NCI-H524 treated with DMSO at 0.1 percent for 48 hours (cell line): Measurements from ENCODE around the gene UFD1.

Experiments used
- DNase-seq: peaks from one replicate; lab custom pipeline; 2025; lab: John Stamatoyannopoulos, UW

The UFD1 gene

GRCh38 chr22:19516378-19517170 lies 37.6 kb upstream of the UFD1 start:
- no peak for DNase-seq

- no peak for DNase-seq
These were observed 36.8 kb upstream of the UFD1 start for GRCh38 chr22:19515654-19516377.

DNA sequence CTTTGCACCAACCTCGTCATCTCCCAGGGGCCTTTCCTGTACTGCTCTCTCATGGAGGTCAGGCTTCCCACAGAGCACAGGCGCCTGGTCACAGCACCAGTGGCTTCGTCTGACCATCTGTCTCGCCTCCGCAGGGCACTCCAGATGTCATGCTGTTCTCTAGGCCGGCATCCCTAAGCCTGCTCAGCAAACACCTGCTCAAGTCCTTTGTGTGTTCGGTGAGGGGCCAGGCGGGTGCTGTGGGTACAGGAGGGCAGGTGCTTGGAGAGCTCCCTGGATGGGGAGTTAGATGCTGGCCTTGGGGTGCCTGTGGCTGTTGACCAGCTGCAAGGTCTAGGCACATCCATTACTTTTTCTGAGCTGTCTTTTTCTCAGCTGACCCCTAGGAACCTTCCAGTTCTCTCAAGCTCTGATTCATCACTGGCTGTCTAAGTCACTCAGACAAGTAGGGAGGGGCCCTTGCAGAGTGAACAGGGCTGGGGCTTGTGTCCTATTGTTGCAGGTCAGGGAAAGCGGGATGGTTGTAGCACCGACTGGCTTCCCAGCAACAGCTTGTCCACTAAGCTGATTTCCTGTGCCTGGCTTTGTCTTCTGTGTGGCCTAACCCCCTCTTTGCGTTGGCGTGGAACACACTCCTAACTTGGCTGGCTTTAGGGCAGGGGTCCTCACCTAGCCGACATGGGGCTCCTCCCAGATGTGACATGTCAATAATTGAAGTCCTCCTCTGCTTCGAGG lies 36.0 kb upstream of the UFD1 start:
- peak; percentile 98 for DNase-seq

- DNase-seq, result no peak
These were observed 34.8 kb upstream of the UFD1 start for GRCh38 chr22:19513823-19514222.

GRCh38 chr22:19510919-19511341 lies 31.9 kb upstream of the UFD1 start:
- no peak for DNase-seq

DNA sequence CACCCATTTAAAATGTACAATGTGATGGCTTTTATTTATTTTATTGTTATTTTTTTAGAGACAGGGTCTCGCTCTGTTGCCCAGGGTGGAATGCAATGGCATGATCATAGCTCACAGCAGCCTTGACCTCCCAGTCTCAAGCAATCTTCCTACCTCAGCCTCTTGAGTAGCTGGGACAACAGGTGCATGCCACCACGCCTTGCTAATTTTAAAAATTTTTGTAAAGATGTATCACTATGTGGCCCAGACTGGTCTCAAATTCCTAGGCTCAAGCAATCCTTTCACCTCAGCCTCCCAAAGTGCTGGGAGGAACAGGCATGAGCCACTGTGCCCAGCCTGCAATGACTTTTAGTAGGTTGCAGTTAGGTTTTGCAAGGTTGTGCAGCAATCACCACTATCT lies 30.9 kb upstream of the UFD1 start:
- DNase-seq, result no peak

DNA sequence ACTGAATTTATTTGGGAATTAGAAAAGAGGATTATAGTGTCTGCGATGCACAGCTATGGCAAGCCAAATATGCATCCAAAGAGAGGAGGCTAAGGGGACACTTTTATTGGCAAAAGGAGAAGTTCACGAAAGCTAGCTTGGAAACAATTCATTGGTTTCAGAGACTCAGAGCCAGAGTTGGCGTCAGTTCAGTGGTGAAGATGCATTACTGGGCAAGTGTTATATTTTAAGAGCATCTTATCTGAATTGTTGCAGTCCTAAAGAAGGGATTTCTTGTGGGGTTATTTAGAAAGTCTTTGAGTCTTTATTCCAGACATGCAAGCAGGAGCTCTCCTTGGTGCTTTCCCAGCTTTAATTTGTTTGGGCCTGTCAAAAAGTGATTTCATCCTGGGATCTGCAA lies 30.2 kb upstream of the UFD1 start:
- DNase-seq, result no peak

- no peak for DNase-seq
These were observed 29.2 kb upstream of the UFD1 start for GRCh38 chr22:19508024-19508776.

DNA sequence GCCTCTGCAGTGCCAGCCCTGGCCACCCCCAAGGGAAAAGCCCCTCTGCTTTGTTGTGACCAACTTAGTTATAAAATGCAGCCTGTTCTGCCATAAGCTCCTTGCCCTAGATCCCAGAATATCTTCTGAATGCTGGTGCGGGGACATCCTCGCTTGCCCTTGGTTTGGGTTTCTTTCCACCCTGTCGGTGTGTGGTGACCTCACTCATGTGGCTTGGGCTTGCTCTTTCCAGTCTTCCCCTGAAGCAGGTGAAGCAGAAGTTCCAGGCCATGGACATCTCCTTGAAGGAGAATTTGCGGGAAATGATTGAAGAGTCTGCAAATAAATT lies 28.5 kb upstream of the UFD1 start:
- no peak for DNase-seq

GRCh38 chr22:19506212-19506611 lies 27.2 kb upstream of the UFD1 start:
- DNase-seq, result no peak

DNA sequence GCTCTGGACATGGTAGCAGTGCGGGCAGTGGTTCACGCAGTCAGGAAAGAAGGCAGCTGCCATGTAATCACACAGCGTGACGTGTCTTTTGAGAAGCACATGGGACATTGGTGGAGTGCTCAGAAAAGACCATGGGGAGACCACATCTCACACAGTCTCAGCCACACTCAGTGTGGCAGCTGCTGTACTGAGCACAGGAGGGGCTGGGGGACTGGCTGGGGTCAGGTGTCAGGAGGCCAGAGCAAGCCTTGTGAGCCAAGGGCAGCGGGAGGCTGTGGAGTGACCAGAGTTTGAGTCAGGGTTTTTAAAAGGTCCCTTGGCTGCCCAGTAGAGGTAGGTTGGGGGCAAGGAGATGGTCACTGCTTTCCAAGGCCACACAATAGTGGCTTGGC lies 26.7 kb upstream of the UFD1 start:
- no peak for DNase-seq

DNA sequence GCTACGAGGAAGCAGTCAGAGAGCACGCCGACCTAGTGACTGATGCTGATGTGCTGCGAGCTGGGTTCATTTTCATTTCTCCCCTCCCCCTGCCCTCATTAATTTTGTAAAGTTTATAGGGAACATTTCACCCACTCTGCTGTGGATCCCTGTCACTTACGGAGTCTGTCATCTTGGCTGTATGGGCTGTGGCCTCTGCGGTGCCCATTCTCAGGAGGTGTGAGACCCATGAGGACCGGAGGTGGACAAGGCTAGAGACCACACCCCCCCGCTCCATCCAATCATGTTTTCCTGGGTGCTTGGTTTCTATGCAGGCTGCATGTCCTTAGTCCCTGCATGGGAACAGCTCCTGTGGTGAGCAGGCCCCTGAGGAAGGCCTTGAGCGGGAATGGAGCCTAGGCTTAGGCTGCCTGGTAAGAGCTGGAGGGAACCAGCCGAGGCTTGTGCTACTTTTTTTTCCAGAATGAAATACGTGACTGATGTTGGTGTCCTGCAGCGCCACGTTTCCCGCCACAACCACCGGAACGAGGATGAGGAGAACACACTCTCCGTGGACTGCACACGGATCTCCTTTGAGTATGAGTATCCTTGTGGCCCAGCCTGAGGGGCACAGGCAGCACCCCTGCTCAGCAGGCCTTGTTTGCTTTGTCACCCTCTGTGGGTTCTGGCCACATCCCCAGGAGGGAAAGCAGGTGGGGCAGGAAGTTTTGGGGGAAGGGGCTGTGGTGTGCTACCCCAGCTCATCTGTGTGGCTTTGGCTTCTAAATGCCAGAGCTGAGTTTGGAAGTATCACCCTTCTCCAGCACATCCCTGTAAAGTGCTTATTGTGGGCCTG lies 26.1 kb upstream of the UFD1 start:
- DNase-seq, result no peak

DNA sequence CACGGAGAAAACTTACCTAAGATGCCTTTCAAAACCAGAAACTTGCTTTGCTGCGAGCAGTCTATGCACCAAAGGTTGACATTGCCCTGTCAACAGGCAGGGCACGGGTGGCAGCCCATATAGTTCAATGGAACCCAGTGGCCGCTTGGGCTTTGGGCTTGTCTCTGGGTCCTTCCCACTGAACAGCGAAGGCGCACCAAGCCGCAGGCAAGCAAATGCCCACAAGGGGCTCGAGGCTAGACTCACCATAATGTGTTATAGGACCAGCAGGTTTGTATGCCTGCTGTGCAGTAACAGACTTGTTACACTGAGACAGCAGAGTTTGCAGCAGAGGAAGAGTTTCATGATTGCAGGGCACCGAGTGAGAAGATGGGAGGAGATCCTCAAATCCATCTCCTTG lies 24.9 kb upstream of the UFD1 start:
- DNase-seq, result no peak

GRCh38 chr22:19503367-19503766 lies 24.4 kb upstream of the UFD1 start:
- no peak for DNase-seq

GRCh38 chr22:19501897-19502447 lies 23.0 kb upstream of the UFD1 start:
- DNase-seq, result no peak

GRCh38 chr22:19499880-19500242 lies 20.9 kb upstream of the UFD1 start:
- no peak for DNase-seq

- DNase-seq, result no peak
These were observed 20.4 kb upstream of the UFD1 start for GRCh38 chr22:19499236-19499879.

DNA sequence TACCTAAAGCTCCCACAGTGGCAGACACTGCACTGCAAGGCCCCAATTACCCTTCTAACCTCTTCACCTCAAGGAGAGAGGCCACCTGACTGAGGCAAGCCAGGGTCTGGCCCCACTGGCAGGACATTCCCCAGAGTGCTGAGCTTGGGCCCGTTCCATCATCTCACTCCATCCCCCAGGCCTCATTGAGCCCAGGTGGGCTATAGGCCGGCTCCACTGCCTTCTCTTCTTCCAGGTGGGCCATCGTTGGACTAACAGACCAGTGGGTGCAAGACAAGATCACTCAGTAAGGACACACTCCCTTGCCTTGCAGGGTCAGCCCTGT lies 19.8 kb upstream of the UFD1 start:
- no peak for DNase-seq

GRCh38 chr22:19498154-19498865 lies 19.3 kb upstream of the UFD1 start:
- no peak for DNase-seq

DNA sequence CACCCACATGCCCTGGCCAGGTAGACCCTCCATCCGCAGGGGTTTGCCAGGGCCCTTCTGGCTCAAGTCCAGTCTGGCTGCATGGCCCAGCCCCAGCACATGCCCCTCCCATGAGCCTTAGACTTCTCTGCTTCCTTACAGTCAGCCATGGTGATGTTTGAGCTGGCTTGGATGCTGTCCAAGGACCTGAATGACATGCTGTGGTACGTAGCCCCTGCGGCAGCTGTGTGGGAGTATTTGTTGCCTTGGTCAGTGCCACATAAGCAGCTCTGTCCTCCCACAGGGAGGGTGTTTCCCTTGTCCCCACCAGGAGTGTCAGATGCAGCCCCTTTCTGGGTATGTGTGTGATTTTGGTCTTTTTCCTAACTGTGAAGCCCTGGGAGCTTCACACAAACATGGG lies 18.3 kb upstream of the UFD1 start:
- DNase-seq, result no peak
